Fibroblast of lung (primary cell): Measurements from ENCODE around the gene PLEKHH2. TPM values are rescaled to one million over a fixed set of nuclear protein-coding genes. Genes with fewer than 3 reads are reported as not detected.

Source experiments
- DNase-seq, 2 donors: peaks; one replicate each; pipeline versions ENCODE4 v3.0.0 to v3.0.0-alpha.2; 2010; ENCODE audit warnings: low read depth in 2 of 2
- H2AFZ ChIP-seq: 2 replicates; pipeline ENCODE4 v1.5.1; 2012; ENCODE audit warnings: low read length, control low read depth, inconsistent platforms
- H3K27ac ChIP-seq: 2 replicates; pipeline ENCODE4 v1.5.1; 2011; ENCODE audit warnings: low read length, control low read depth; ENCODE audit not compliant: insufficient read depth
- H3K27me3 ChIP-seq: 2 replicates; pipeline ENCODE4 v1.5.1; 2011; ENCODE audit warnings: mild to moderate bottlenecking, low read length; ENCODE audit not compliant: control insufficient read depth, insufficient read depth
- H3K36me3 ChIP-seq: 2 replicates; pipeline ENCODE4 v1.5.1; 2011; ENCODE audit warnings: low read length; ENCODE audit not compliant: control insufficient read depth, insufficient read depth
- H3K4me1 ChIP-seq: 2 replicates; pipeline ENCODE4 v1.5.1; 2011; ENCODE audit warnings: low read length; ENCODE audit not compliant: control insufficient read depth, insufficient read depth; ENCODE audit errors: extremely low read depth
- H3K4me2 ChIP-seq: 2 replicates; pipeline ENCODE4 v1.5.1; 2011; ENCODE audit warnings: low read length, control low read depth; ENCODE audit not compliant: insufficient read depth; ENCODE audit errors: extremely low read depth
- H3K4me3 ChIP-seq, 4 experiments: fragments of 200-600 bp in 1 of 4; sonication (generic) in 1 of 4; replicated peaks in 1 of 4; 2 replicates each; pipeline ENCODE4 v1.5.1; 2011 to 2016; ENCODE audit warnings: low read length in 4 of 4, low read depth in 3 of 4, mild to moderate bottlenecking in 3 of 4, control low read depth in 2 of 4, inconsistent platforms in 1 of 4, mixed read lengths in 1 of 4; ENCODE audit not compliant: insufficient read depth in 1 of 4; ENCODE audit errors: control extremely low read depth in 1 of 4
- H3K79me2 ChIP-seq: 2 replicates; pipeline ENCODE4 v1.5.1; 2012; ENCODE audit warnings: mild to moderate bottlenecking, low read length, inconsistent platforms; ENCODE audit not compliant: control insufficient read depth, insufficient read depth
- H3K9ac ChIP-seq: 2 replicates; pipeline ENCODE4 v1.5.1; 2011; ENCODE audit warnings: mild to moderate bottlenecking, low read length, control low read depth; ENCODE audit not compliant: insufficient read depth
- H3K9me3 ChIP-seq: 2 replicates; pipeline ENCODE4 v1.5.1; 2012; ENCODE audit warnings: low read depth, low read length; ENCODE audit not compliant: control insufficient read depth, insufficient read depth
- H4K20me1 ChIP-seq: 2 replicates; pipeline ENCODE4 v1.5.1; 2011; ENCODE audit warnings: low read length; ENCODE audit not compliant: control insufficient read depth, insufficient read depth; ENCODE audit errors: extremely low read depth
- EZH2 ChIP-seq: IDR thresholded peaks from 2 replicates; pipeline ENCODE4 v1.5.1; 2012; ENCODE audit warnings: low read length, control low read depth, mild to moderate bottlenecking; ENCODE audit errors: missing control alignments
- polyA plus RNA-seq, 2 donors: library from polyadenylated mRNA; depleted of rRNA in 1 of 2; stranded (reverse) in 1 of 2; unstranded in 1 of 2; fragments of >200 nt; gene quantifications; 2 replicates each; pipeline ENCODE4 v1.2.1, GENCODE V29; 2011 to 2012; ENCODE audit warnings: missing spikeins in 1 of 2
- total RNA-seq: library from RNA; depleted of rRNA; stranded (reverse); fragments of >200 nt; gene quantifications from 2 replicates; pipeline ENCODE4 v1.2.1, GENCODE V29; 2014
- TF ChIP-seq, protein P1 (sequence below), 2 donors: IDR thresholded peaks in 1 of 2; conservative IDR thresholded peaks in 1 of 2; 1 replicate in 1 of 2; 2 replicates in 1 of 2; pipeline ENCODE4 v1.5.1; 2011 to 2012; ENCODE audit warnings: low read length in 2 of 2, control low read depth in 1 of 2, inconsistent platforms in 1 of 2, low read depth in 1 of 2, mild to moderate bottlenecking in 1 of 2

The PLEKHH2 gene
- total and polyA plus RNA-seq, 2 donors (not counting 1 experiment from before 2014, with no cell fraction given): 6.9 to 14.0 TPM

DNA sequence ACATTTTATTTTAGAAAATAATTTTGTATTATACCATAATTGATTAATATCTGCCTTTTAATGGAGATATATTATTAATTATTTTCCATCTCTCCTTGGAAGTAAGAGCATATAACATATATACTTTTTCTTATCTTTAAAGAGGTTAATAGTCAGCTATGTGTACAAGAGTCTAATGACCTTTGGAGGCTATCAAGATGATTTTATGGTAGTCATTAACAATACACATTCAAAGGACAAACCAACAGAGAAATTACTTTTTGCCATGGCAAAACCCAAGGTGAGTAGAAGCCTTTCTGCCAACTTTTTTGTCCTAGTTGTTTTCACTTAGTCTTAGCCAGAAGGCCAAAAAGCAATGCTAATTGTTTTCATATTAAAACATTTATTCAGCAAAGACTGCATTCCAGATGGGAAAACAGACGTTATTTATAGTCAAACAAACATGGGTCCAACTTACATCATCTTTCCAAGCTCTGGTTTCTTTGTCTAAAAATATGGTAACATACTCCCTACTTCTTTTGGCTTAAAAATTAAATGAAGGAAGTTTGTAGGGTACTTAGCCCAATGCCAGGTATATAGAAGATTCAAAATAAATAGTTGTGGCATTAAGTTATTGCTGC lies 127.1 kb downstream of the PLEKHH2 start:
- Histone ChIP-seq H3K79me2 (no peaks in the 10 kb centered on the region), H3K4me1 (no peaks in the 10 kb centered on the region), H2AFZ (no peak overlapping the region), H3K36me3 (no peaks in the 10 kb centered on the region), H3K27me3 (no peaks in the 10 kb centered on the region), H3K9me3 (no peaks in the 10 kb centered on the region), H3K4me3 (no peak overlapping the region), H3K27ac (no peak overlapping the region), H3K4me2 (no peak overlapping the region), H3K9ac (no peak overlapping the region), H4K20me1 (no peaks in the 10 kb centered on the region)
- DNase-seq: peak in 1 of 2 donors; percentile 31
- no peak for TF ChIP-seq EZH2
- TF ChIP-seq, protein P1, sequence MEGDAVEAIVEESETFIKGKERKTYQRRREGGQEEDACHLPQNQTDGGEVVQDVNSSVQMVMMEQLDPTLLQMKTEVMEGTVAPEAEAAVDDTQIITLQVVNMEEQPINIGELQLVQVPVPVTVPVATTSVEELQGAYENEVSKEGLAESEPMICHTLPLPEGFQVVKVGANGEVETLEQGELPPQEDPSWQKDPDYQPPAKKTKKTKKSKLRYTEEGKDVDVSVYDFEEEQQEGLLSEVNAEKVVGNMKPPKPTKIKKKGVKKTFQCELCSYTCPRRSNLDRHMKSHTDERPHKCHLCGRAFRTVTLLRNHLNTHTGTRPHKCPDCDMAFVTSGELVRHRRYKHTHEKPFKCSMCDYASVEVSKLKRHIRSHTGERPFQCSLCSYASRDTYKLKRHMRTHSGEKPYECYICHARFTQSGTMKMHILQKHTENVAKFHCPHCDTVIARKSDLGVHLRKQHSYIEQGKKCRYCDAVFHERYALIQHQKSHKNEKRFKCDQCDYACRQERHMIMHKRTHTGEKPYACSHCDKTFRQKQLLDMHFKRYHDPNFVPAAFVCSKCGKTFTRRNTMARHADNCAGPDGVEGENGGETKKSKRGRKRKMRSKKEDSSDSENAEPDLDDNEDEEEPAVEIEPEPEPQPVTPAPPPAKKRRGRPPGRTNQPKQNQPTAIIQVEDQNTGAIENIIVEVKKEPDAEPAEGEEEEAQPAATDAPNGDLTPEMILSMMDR (conservative IDR thresholded peaks at IDR 0.05 in 1 of 2, IDR thresholded peaks at IDR 0.05 in 1 of 2; ENCODE audit: low read depth in 1 of 2, low read length in 2 of 2): no peak

DNA sequence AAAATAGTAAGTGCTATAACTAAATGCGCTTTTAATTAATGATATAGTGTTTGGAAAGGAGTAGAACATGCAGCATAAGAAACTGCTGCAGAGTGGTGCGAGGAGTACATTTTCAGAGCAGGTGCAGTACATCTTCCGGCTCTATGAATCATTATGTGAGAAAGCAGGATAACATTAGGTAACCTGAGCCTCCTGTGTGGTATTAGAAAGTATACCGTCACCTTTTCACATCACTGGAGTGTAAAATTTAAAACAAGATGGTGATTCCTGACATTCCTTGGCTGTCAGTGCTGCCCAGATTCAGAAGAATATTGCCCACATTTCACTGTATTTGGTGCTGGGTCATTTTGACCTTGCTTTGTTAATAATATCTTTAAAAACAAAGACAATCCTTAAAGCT lies 128.9 kb downstream of the PLEKHH2 start:
- no peak overlapping the region for H3K4me2 ChIP-seq
- TF ChIP-seq, protein P1 (conservative IDR thresholded peaks at IDR 0.05 in 1 of 2, IDR thresholded peaks at IDR 0.05 in 1 of 2; ENCODE audit: low read depth in 1 of 2, low read length in 2 of 2): no peak
- TF ChIP-seq EZH2: no peak
- no peaks in the 10 kb centered on the region for H3K4me1 ChIP-seq
- no peaks in the 10 kb centered on the region for H3K9me3 ChIP-seq
- H3K79me2 ChIP-seq: no peaks in the 10 kb centered on the region
- no peaks in the 10 kb centered on the region for H4K20me1 ChIP-seq
- no peak overlapping the region for H3K27ac ChIP-seq
- no peak overlapping the region for H3K4me3 ChIP-seq
- no peaks in the 10 kb centered on the region for H3K36me3 ChIP-seq
- H2AFZ ChIP-seq: no peak overlapping the region
- DNase-seq: no peak
- H3K27me3 ChIP-seq: no peaks in the 10 kb centered on the region
- H3K9ac ChIP-seq: no peak overlapping the region

DNA sequence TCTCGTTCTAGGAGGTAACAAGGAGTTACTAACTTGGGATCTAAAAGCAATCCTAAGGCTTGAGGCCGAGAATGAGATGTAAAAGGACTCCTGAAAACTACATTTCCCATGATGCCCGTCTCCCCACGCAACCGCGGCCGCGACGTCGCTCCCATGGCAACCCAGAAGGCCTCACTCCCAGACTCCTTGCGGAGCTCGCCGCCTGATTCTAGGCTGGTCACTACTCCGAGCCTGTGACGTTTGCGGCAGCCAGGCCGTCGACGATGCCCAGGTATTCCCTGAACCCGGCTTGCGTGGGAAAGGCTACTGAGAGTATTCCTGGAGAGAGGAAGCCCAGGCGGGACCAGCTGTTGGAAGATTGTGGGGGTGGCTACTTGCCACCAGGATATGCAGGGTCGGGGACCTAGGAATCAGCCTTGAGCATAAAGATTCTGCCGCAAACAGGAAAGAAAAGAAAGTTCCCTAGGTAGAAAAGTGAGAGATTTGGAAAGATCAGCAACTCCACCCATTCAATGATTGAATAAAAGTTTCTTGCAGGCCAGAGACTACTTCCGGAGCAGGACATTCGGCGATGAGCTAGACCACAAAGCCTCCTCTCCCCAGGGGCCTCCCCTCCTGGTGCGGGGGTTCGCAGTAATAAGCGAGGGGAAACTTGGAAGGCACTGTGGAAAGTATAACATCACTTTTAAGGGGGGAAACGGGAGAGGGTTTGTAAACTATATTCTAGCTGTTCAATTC lies 137.0 kb downstream of the PLEKHH2 start, which contains the start of gene DYNC2LI1:
Gene DYNC2LI1, plus strand, starts transcription at position 164 of the 738 bp plus-strand sequence. Its CDS starts 100 bp downstream, at position 264.
- peak; percentile 90 to 92 for DNase-seq
- Histone ChIP-seq H3K9me3 (no peaks in the 10 kb centered on the region), H3K27me3 (no peaks in the 10 kb centered on the region), H2AFZ (peak within 1 kb of the TSS; percentile 89), H3K9ac (peak within 1 kb of the TSS; percentile 75), H3K79me2 (no peaks in the 10 kb centered on the region), H3K4me3 (peak within 1 kb of the TSS; percentile 68 to 89 (median 76)), H3K36me3 (peaks cover 1% of the 10 kb centered on the region), H3K4me1 (no peaks in the 10 kb centered on the region), H3K4me2 (peak within 1 kb of the TSS; percentile 89), H4K20me1 (no peaks in the 10 kb centered on the region), H3K27ac (peak within 1 kb of the TSS; percentile 90)
- TF ChIP-seq EZH2: no peak
- TF ChIP-seq, protein P1 (conservative IDR thresholded peaks at IDR 0.05 in 1 of 2, IDR thresholded peaks at IDR 0.05 in 1 of 2; ENCODE audit: low read depth in 1 of 2, low read length in 2 of 2): no peak
